K562 (cell line): ENCODE data around the gene TMEM222. TPM values are rescaled to one million over a fixed set of nuclear protein-coding genes. Genes with fewer than 3 reads are reported as not detected.
A peak's percentile ranks its signal among the peaks of the same experiment; 100 is the strongest.

ENCODE experiments used
- CBFB ChIP-seq: sonication (generic); formaldehyde crosslinking; IDR thresholded peaks from 2 replicates; pipeline ENCODE4 v1.4.0; 2020; ENCODE audit warnings: mild to moderate bottlenecking, missing genetic modification reagents
- CCAR2 ChIP-seq: fragments of 200-400 bp; formaldehyde crosslinking; IDR thresholded peaks from 2 replicates; pipeline ENCODE4 v1.6.1; 2017; ENCODE audit warnings: mild to moderate bottlenecking, low read depth, low read length
- ETV1 ChIP-seq: fragments of 450-650 bp; conservative IDR thresholded peaks from 2 replicates; pipeline ENCODE4 v1.6.1; 2016; ENCODE audit warnings: missing genetic modification characterization, control low read depth, low read depth, missing compliant biosample characterization
- ETV6 ChIP-seq, 3 experiments: fragments of 150-350 bp in 1 of 3; sonication (generic) in 1 of 3; formaldehyde crosslinking in 1 of 3; IDR thresholded peaks; 2 replicates each; pipeline versions ENCODE4 v1.6.1 to v1.8.0; 2014 to 2022; ENCODE audit warnings: borderline replicate concordance in 2 of 3, low read depth in 2 of 3, antibody characterized with exemption in 1 of 3, low read length in 1 of 3, mild to moderate bottlenecking in 1 of 3, missing genetic modification reagents in 1 of 3
- EWSR1 ChIP-seq: fragments of 450-650 bp; IDR thresholded peaks from 2 replicates; pipeline ENCODE4 v1.6.1; 2018; ENCODE audit warnings: borderline replicate concordance, mild to moderate bottlenecking, low read depth, moderate library complexity; ENCODE audit not compliant: partially characterized antibody
- FIP1L1 ChIP-seq: fragments of 200-400 bp; formaldehyde crosslinking; IDR thresholded peaks from 2 replicates; pipeline ENCODE4 v1.6.1; 2018; ENCODE audit warnings: mild to moderate bottlenecking, low read depth, low read length; ENCODE audit not compliant: poor library complexity, severe bottlenecking
- FOXA3 ChIP-seq, 2 experiments: fragments of 450-650 bp in 1 of 2; sonication (generic) in 1 of 2; formaldehyde crosslinking; IDR thresholded peaks in 1 of 2; conservative IDR thresholded peaks in 1 of 2; 2 replicates each; pipeline versions ENCODE4 v1.4.0 to v1.8.0; 2020 to 2022; ENCODE audit warnings: mild to moderate bottlenecking in 2 of 2, missing genetic modification reagents in 1 of 2
- HNRNPH1 ChIP-seq: fragments of 200-400 bp; formaldehyde crosslinking; optimal IDR thresholded peaks from 2 replicates; pipeline ENCODE3; 2017; ENCODE audit warnings: low read depth, mild to moderate bottlenecking, low read length, moderate library complexity
- ILF3 ChIP-seq: fragments of 450-650 bp; IDR thresholded peaks from 2 replicates; pipeline ENCODE4 v1.6.1; 2018; ENCODE audit warnings: antibody characterized with exemption, mild to moderate bottlenecking, moderate library complexity, borderline replicate concordance
- NRF1 ChIP-seq, 2 experiments: fragments of 450-650 bp; IDR thresholded peaks in 1 of 2; conservative IDR thresholded peaks in 1 of 2; 2 replicates each; pipeline ENCODE4 v1.6.1; 2014; ENCODE audit warnings: mild to moderate bottlenecking in 2 of 2
- PCBP1 ChIP-seq: fragments of 200-400 bp; formaldehyde crosslinking; IDR thresholded peaks from 2 replicates; pipeline ENCODE4 v1.6.1; 2018; ENCODE audit warnings: mild to moderate bottlenecking, low read depth, low read length; ENCODE audit not compliant: poor library complexity, severe bottlenecking
- PHTF2 ChIP-seq: fragments of 250-450 bp; sonication (Bioruptor Pico); IDR thresholded peaks from 2 replicates; pipeline ENCODE4 v1.5.0; 2021; ENCODE audit warnings: mild to moderate bottlenecking
- PML ChIP-seq: IDR thresholded peaks from 2 replicates; pipeline ENCODE4 v1.6.1; 2012; ENCODE audit warnings: low read length, inconsistent platforms
- PYGO2 ChIP-seq: fragments of 450-650 bp; IDR thresholded peaks from 2 replicates; pipeline ENCODE4 v1.6.1; 2016; ENCODE audit warnings: mild to moderate bottlenecking, missing genetic modification characterization, moderate library complexity, missing compliant biosample characterization
- RBM39 ChIP-seq: fragments of 200-400 bp; formaldehyde crosslinking; optimal IDR thresholded peaks from 2 replicates; pipeline ENCODE3; 2018; ENCODE audit warnings: low read depth, low read length
- TBL1XR1 ChIP-seq, 2 experiments: IDR thresholded peaks; 2 replicates each; pipeline ENCODE4 v1.6.1; 2012; ENCODE audit warnings: improper control_type of control experiment in 2 of 2, low read length in 2 of 2, mild to moderate bottlenecking in 1 of 2
- YBX1 ChIP-seq: fragments of 450-650 bp; IDR thresholded peaks from 2 replicates; pipeline ENCODE4 v1.7.1; 2016; ENCODE audit warnings: mild to moderate bottlenecking
- ZBTB1 ChIP-seq: sonication (generic); formaldehyde crosslinking; IDR thresholded peaks from 2 replicates; pipeline ENCODE4 v1.8.1; 2023; ENCODE audit warnings: missing genetic modification reagents, low read depth, mild to moderate bottlenecking, borderline replicate concordance
- ZC3H4 ChIP-seq: sonication (generic); formaldehyde crosslinking; IDR thresholded peaks from 2 replicates; pipeline ENCODE4 v1.9.0; 2021; ENCODE audit warnings: missing genetic modification reagents, borderline replicate concordance
- ZNF121 ChIP-seq: sonication (generic); formaldehyde crosslinking; conservative IDR thresholded peaks from 2 replicates; pipeline ENCODE4 v1.8.0; 2022; ENCODE audit warnings: missing genetic modification reagents
- ZNF408 ChIP-seq: fragments of 250-450 bp; sonication (Bioruptor Pico); IDR thresholded peaks from 2 replicates; pipeline ENCODE4 v1.4.0; 2020; ENCODE audit warnings: low read depth, mild to moderate bottlenecking, moderate library complexity
- polyA plus RNA-seq, 8 experiments: library from polyadenylated mRNA; depleted of rRNA in 4 of 8; stranded (reverse) in 5 of 8; unstranded in 3 of 8; fragments of >200 nt; fragmentation: Nextera tagmentation in 2 of 8; fragmentation: Illumina TruSeq in 1 of 8; extraction: Ambion mirVana in 2 of 8; extraction: Trizol in 1 of 8; gene quantifications; 2 replicates each; pipeline versions ENCODE4 v1.2.1 to v1.2.3, GENCODE V29; 2011 to 2014; ENCODE audit warnings: inconsistent platforms in 1 of 8, missing spikeins in 1 of 8
- total RNA-seq, 7 experiments: library from RNA; depleted of rRNA in 6 of 7; stranded (reverse); fragments of >200 nt in 6 of 7; fragmentation: Illumina TruSeq in 2 of 7; extraction: Trizol in 2 of 7; gene quantifications; 2 replicates each; pipeline versions ENCODE4 v1.2.1 to v1.2.3, GENCODE V29; 2011 to 2021; ENCODE audit warnings: low replicate concordance in 1 of 7
- TF ChIP-seq, protein P1 (sequence below): fragments of 250-450 bp; sonication (Bioruptor Pico); IDR thresholded peaks from 2 replicates; pipeline ENCODE4 v1.5.1; 2021; ENCODE audit warnings: mild to moderate bottlenecking
- TF ChIP-seq, protein P2 (sequence below): fragments of 200-400 bp; formaldehyde crosslinking; IDR thresholded peaks from 2 replicates; pipeline ENCODE4 v1.6.1; 2017; ENCODE audit warnings: mild to moderate bottlenecking, low read depth, low read length, moderate library complexity
- TF ChIP-seq, protein P3 (sequence below): fragments of 250-450 bp; sonication (Bioruptor Pico); IDR thresholded peaks from 2 replicates; pipeline ENCODE4 v1.5.0; 2021; ENCODE audit warnings: mild to moderate bottlenecking, borderline replicate concordance

Gene TMEM222
- total and polyA plus RNA-seq, 9 of the 15 experiments (the other 6 are each of a cell fraction or from before 2014, with no cell fraction given), result 6.9 to 48.0 (median 32.8) TPM

DNA sequence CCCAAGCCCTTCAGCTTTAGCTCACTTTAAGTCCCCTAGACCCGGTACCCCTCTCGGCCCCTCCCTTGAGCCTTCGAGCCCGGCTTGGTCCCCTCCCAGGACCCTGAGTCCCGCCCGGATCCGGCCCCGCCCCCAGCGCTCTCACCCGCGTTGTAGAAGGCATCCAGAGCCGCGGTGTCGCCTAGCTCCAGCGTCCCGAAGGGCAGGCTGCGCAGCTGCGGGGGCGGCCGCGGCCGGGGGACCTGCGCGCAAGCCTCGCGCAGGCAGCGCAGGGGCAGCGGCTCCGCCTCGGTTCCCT, 44.1 kb downstream of the TMEM222 start (continued):
- TF ChIP-seq ETV6 (IDR thresholded peaks at IDR 0.05; ENCODE audit: borderline replicate concordance in 1 of 2, low read depth in 2 of 2, low read length in 1 of 2) (no peak), ETV6 (CRISPR knock-in tag; IDR thresholded peaks at IDR 0.05; ENCODE audit: borderline replicate concordance) (no peak), PHTF2 (CRISPR knock-in tag) (no peak), CBFB (CRISPR knock-in tag) (no peak), ILF3 (no peak), ZNF121 (CRISPR knock-in tag) (no peak), YBX1 (no peak), EWSR1 (no peak), PYGO2 (tag) (no peak), FIP1L1 (peak; percentile 68), NRF1 (conservative IDR thresholded peaks at IDR 0.05 in 1 of 2, IDR thresholded peaks at IDR 0.05 in 1 of 2) (peak; percentile 88 to 90), ETV1 (tag) (no peak), HNRNPH1 (no peak), TBL1XR1 (IDR thresholded peaks at IDR 0.05; ENCODE audit: low read length in 2 of 2) (no peak), ZBTB1 (CRISPR knock-in tag) (0 out of 2 replicates have a peak, but pooled peaks have one; percentile 12), CCAR2 (no peak), ZC3H4 (no peak), PML (no peak), PCBP1 (peak; percentile 17), ZNF408 (CRISPR knock-in tag) (no peak), FOXA3 (CRISPR knock-in tag; conservative IDR thresholded peaks at IDR 0.05 in 1 of 2, IDR thresholded peaks at IDR 0.05 in 1 of 2) (no peak), RBM39 (no peak)
- TF ChIP-seq, protein P1, sequence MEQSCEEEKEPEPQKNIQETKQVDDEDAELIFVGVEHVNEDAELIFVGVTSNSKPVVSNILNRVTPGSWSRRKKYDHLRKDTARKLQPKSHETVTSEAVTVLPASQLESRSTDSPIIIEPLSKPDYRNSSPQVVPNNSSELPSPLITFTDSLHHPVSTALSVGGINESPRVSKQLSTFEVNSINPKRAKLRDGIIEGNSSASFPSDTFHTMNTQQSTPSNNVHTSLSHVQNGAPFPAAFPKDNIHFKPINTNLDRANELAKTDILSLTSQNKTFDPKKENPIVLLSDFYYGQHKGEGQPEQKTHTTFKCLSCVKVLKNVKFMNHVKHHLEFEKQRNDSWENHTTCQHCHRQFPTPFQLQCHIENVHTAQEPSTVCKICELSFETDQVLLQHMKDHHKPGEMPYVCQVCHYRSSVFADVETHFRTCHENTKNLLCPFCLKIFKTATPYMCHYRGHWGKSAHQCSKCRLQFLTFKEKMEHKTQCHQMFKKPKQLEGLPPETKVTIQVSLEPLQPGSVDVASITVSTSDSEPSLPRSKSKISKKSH (CRISPR knock-in tag), result no peak
- TF ChIP-seq, protein P2, sequence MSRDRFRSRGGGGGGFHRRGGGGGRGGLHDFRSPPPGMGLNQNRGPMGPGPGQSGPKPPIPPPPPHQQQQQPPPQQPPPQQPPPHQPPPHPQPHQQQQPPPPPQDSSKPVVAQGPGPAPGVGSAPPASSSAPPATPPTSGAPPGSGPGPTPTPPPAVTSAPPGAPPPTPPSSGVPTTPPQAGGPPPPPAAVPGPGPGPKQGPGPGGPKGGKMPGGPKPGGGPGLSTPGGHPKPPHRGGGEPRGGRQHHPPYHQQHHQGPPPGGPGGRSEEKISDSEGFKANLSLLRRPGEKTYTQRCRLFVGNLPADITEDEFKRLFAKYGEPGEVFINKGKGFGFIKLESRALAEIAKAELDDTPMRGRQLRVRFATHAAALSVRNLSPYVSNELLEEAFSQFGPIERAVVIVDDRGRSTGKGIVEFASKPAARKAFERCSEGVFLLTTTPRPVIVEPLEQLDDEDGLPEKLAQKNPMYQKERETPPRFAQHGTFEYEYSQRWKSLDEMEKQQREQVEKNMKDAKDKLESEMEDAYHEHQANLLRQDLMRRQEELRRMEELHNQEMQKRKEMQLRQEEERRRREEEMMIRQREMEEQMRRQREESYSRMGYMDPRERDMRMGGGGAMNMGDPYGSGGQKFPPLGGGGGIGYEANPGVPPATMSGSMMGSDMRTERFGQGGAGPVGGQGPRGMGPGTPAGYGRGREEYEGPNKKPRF, result no peak
- TF ChIP-seq, protein P3, sequence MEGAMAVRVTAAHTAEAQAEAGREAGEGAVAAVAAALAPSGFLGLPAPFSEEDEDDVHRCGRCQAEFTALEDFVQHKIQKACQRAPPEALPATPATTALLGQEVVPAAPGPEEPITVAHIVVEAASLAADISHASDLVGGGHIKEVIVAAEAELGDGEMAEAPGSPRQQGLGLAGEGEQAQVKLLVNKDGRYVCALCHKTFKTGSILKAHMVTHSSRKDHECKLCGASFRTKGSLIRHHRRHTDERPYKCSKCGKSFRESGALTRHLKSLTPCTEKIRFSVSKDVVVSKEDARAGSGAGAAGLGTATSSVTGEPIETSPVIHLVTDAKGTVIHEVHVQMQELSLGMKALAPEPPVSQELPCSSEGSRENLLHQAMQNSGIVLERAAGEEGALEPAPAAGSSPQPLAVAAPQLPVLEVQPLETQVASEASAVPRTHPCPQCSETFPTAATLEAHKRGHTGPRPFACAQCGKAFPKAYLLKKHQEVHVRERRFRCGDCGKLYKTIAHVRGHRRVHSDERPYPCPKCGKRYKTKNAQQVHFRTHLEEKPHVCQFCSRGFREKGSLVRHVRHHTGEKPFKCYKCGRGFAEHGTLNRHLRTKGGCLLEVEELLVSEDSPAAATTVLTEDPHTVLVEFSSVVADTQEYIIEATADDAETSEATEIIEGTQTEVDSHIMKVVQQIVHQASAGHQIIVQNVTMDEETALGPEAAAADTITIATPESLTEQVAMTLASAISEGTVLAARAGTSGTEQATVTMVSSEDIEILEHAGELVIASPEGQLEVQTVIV (CRISPR knock-in tag), result no peak
